RWPE1 (cell line): Measurements from ENCODE around the gene KRTAP5-2.

Experiments used
- CTCF ChIA-PET: fragments of 350-600 bp; sonication (Branson Sonifier 250); formaldehyde crosslinking; extraction: SDS; loops from one replicate; lab custom pipeline; 2021; lab: Yijun Ruan, JAX
- POLR2A ChIA-PET: fragments of 400-600 bp; formaldehyde crosslinking; extraction: SDS; loops from one replicate; lab custom pipeline; 2020; ENCODE audit warnings: antibody characterized with exemption; ENCODE audit not compliant: low non-redundant PET; lab: Yijun Ruan, JAX
- DNase-seq: peaks from one replicate; pipeline ENCODE4 v3.0.0; 2012; ENCODE audit warnings: low spot score
- H3K27ac ChIP-seq: fragments of 450-650 bp; 2 replicates; pipeline ENCODE4 v1.5.1; 2017
- CTCF ChIP-seq: fragments of 450-650 bp; conservative IDR thresholded peaks from 2 replicates; pipeline ENCODE4 v1.5.1; 2017; ENCODE audit warnings: low read depth, mild to moderate bottlenecking

The KRTAP5-2 gene

GRCh38 chr11:1641096-1641495 lies 43.0 kb upstream of the KRTAP5-2 start:
- no peak overlapping the region for H3K27ac ChIP-seq
- CTCF ChIA-PET, result interaction anchor here (0.7 to 2.9 kb wide), 3 partner anchors 9 to 24 kb away, joined by 3 to 24 read pairs (median 8); no protein-coding TSS in a partner anchor
- POLR2A ChIA-PET, result no interaction called here
- DNase-seq, result no peak
- TF ChIP-seq CTCF, result no peak

GRCh38 chr11:1640076-1640946 lies 42.2 kb upstream of the KRTAP5-2 start:
- CTCF ChIA-PET, result interaction anchor here (0.6 to 2.9 kb wide), 11 partner anchors 8 to 1306 kb away, joined by 3 to 24 read pairs (median 4); no protein-coding TSS in a partner anchor
- peak; percentile 38 for DNase-seq

GRCh38 chr11:1639666-1640065 lies 41.6 kb upstream of the KRTAP5-2 start:
- ChIA-PET CTCF (interaction anchor here (0.5 to 2.9 kb wide), 11 partner anchors 9 to 1306 kb away, joined by 3 to 24 read pairs (median 4); no protein-coding TSS in a partner anchor), POLR2A (interaction anchor here (0.6 kb wide), 1 partner anchor 65 kb away, joined by 3 read pairs; no protein-coding TSS in a partner anchor)
- H3K27ac ChIP-seq, result no peak overlapping the region
- no peak for TF ChIP-seq CTCF
- DNase-seq, result no peak

More at GRCh38 chr11:1640076-1640946, 42.2 kb upstream of the KRTAP5-2 start:
- peak; percentile 71 for TF ChIP-seq CTCF
- POLR2A ChIA-PET, result interaction anchor here (0.6 kb wide), 1 partner anchor 65 kb away, joined by 3 read pairs; no protein-coding TSS in a partner anchor
- no peak overlapping the region for H3K27ac ChIP-seq

GRCh38 chr11:1639102-1639620 lies 41.1 kb upstream of the KRTAP5-2 start:
- no peak for TF ChIP-seq CTCF
- no peak overlapping the region for H3K27ac ChIP-seq
- ChIA-PET CTCF (interaction anchor here (0.5 to 2.9 kb wide), 8 partner anchors 8 to 514 kb away, joined by 3 to 24 read pairs (median 5); no protein-coding TSS in a partner anchor), POLR2A (no interaction called here)
- DNase-seq, result no peak

GRCh38 chr11:1638344-1638743 lies 40.2 kb upstream of the KRTAP5-2 start:
- POLR2A ChIA-PET, result no interaction called here
- TF ChIP-seq CTCF, result no peak
- no peak overlapping the region for H3K27ac ChIP-seq
- CTCF ChIA-PET, result interaction anchor here (1.4 to 2.2 kb wide), 2 partner anchors 9 to 15 kb away, joined by 4 to 6 read pairs; partner anchors contain the start of gene KRTAP5-5
- DNase-seq, result no peak

- TF ChIP-seq CTCF, result no peak
- POLR2A ChIA-PET, result no interaction called here
- CTCF ChIA-PET, result interaction anchor here (1.4 to 2.2 kb wide), 2 partner anchors 8 to 15 kb away, joined by 4 to 6 read pairs; partner anchors contain the start of gene KRTAP5-5
- H3K27ac ChIP-seq, result no peak overlapping the region
- DNase-seq, result no peak
Observed at GRCh38 chr11:1637628-1638027, 39.5 kb upstream of the KRTAP5-2 start.
